SK-N-SH (cell line): Measurements from ENCODE around the gene RHEBL1. TPM values are rescaled to one million over a fixed set of nuclear protein-coding genes. Genes with fewer than 3 reads are reported as not detected.

Source experiments
- CTCF ChIA-PET: fragments of 300-600, 350-600 bp; formaldehyde crosslinking; extraction: SDS; loops from one replicate; lab custom pipeline; 2021; lab: Yijun Ruan, JAX
- POLR2A ChIA-PET: fragments of 350-600 bp; sonication (Branson Sonifier 250); formaldehyde crosslinking; extraction: SDS; loops from one replicate; lab custom pipeline; 2020; ENCODE audit warnings: antibody characterized with exemption, inconsistent platforms; lab: Yijun Ruan, JAX
- DNase-seq: peaks from one replicate; pipeline ENCODE4 v3.0.0; 2012
- H2AFZ ChIP-seq: fragments of 200-600 bp; sonication (generic); 2 replicates; pipeline ENCODE4 v1.8.1; 2016; ENCODE audit warnings: antibody characterized with exemption, mild to moderate bottlenecking, low read depth
- H3F3A ChIP-seq: fragments of 200-600 bp; sonication (generic); replicated peaks from 2 replicates; pipeline ENCODE3; 2016; ENCODE audit warnings: antibody characterized with exemption, mild to moderate bottlenecking; ENCODE audit not compliant: insufficient read depth
- H3K27ac ChIP-seq, 2 experiments: fragments of 200-500 bp in 1 of 2; fragments of 200-600 bp in 1 of 2; sonication (Bioruptor generic) in 1 of 2; sonication (generic), shearing (Covaris generic) in 1 of 2; 2 replicates each; pipeline versions ENCODE4 v1.5.1 to v1.6.1; 2014 to 2016; ENCODE audit warnings: low read depth in 2 of 2, inconsistent platforms in 1 of 2, low read length in 1 of 2, mild to moderate bottlenecking in 1 of 2, mixed read lengths in 1 of 2
- H3K27me3 ChIP-seq: fragments of 200-600 bp; sonication (generic), shearing (Covaris generic); 2 replicates; pipeline ENCODE4 v1.6.1; 2016; ENCODE audit warnings: mixed run types; ENCODE audit not compliant: insufficient read depth
- H3K36me3 ChIP-seq, 2 experiments: fragments of 200-500 bp in 1 of 2; fragments of 200-600 bp in 1 of 2; sonication (Bioruptor generic) in 1 of 2; sonication (generic) in 1 of 2; replicated peaks in 1 of 2; 2 replicates each; pipeline versions ENCODE3 to v1.5.1; 2014 to 2016; ENCODE audit warnings: low read length in 1 of 2, mild to moderate bottlenecking in 1 of 2; ENCODE audit not compliant: insufficient read depth in 2 of 2, control insufficient read depth in 1 of 2
- H3K4me1 ChIP-seq, 2 experiments: fragments of 200-500 bp in 1 of 2; fragments of 200-600 bp in 1 of 2; sonication (Bioruptor generic) in 1 of 2; sonication (generic), shearing (Covaris generic) in 1 of 2; 2 replicates each; pipeline versions ENCODE4 v1.5.1 to v1.6.1; 2014 to 2016; ENCODE audit warnings: low read depth in 1 of 2, low read length in 1 of 2, mixed run types in 1 of 2; ENCODE audit not compliant: insufficient read depth in 2 of 2, control insufficient read depth in 1 of 2
- H3K4me2 ChIP-seq: fragments of 200-600 bp; sonication (generic), shearing (Covaris generic); 2 replicates; pipeline ENCODE4 v1.6.1; 2017; ENCODE audit warnings: mixed run types
- H3K4me3 ChIP-seq, 2 experiments: fragments of 200-500 bp in 1 of 2; fragments of 200-600 bp in 1 of 2; sonication (Bioruptor generic) in 1 of 2; sonication (generic), shearing (Covaris generic) in 1 of 2; 2 replicates each; pipeline versions ENCODE4 v1.5.1 to v1.8.1; 2014 to 2016; ENCODE audit warnings: low read depth in 2 of 2, inconsistent platforms in 1 of 2, low read length in 1 of 2, mild to moderate bottlenecking in 1 of 2, mixed read lengths in 1 of 2, moderate library complexity in 1 of 2
- H3K79me2 ChIP-seq: fragments of 200-600 bp; sonication (generic); 2 replicates; pipeline ENCODE4 v1.8.1; 2017; ENCODE audit warnings: mild to moderate bottlenecking; ENCODE audit not compliant: insufficient read depth
- H3K9ac ChIP-seq: fragments of 200-600 bp; sonication (generic); 2 replicates; pipeline ENCODE4 v1.6.1; 2017; ENCODE audit warnings: mixed run types
- H3K9me2 ChIP-seq: fragments of 200-600 bp; sonication (generic); 2 replicates; pipeline ENCODE4 v1.6.1; 2017; ENCODE audit warnings: mixed run types
- H3K9me3 ChIP-seq: fragments of 200-600 bp; sonication (generic); 2 replicates; pipeline ENCODE4 v1.6.1; 2017; ENCODE audit warnings: mixed run types, mild to moderate bottlenecking, moderate library complexity
- H4K20me1 ChIP-seq: fragments of 200-600 bp; sonication (generic); 2 replicates; pipeline ENCODE4 v1.6.1; 2017; ENCODE audit warnings: mild to moderate bottlenecking, mixed run types; ENCODE audit not compliant: insufficient read depth
- CTCF ChIP-seq: fragments of 200-600 bp; sonication (generic); IDR thresholded peaks from 2 replicates; pipeline ENCODE4 v1.6.1; 2017; ENCODE audit warnings: antibody characterized with exemption, mild to moderate bottlenecking, moderate library complexity
- FOSL2 ChIP-seq: IDR thresholded peaks from 2 replicates; pipeline ENCODE4 v1.4.0; 2012; ENCODE audit warnings: low read depth, mild to moderate bottlenecking, moderate library complexity, borderline replicate concordance
- FOXJ3 ChIP-seq: sonication (generic); formaldehyde crosslinking; IDR thresholded peaks from 2 replicates; pipeline ENCODE4 v1.5.1; 2020; ENCODE audit warnings: mild to moderate bottlenecking, missing genetic modification reagents
- GABPA ChIP-seq: IDR thresholded peaks from 2 replicates; pipeline ENCODE4 v1.4.0; 2012; ENCODE audit warnings: low read depth, mild to moderate bottlenecking
- IRF3 ChIP-seq: fragments of 150-350 bp; IDR thresholded peaks from 2 replicates; pipeline ENCODE4 v1.6.1; 2016; ENCODE audit warnings: mild to moderate bottlenecking, low read depth, low read length
- MEF2A ChIP-seq: IDR thresholded peaks from 2 replicates; pipeline ENCODE4 v1.4.0; 2012; ENCODE audit warnings: low read depth, borderline replicate concordance
- PBX3 ChIP-seq: IDR thresholded peaks from 2 replicates; pipeline ENCODE4; 2012
- RFX5 ChIP-seq: IDR thresholded peaks from 2 replicates; pipeline ENCODE4 v1.6.1; 2012; ENCODE audit warnings: mild to moderate bottlenecking, improper control_type of control experiment, low read length
- RXRA ChIP-seq: IDR thresholded peaks from 2 replicates; pipeline ENCODE4 v1.4.0; 2012; ENCODE audit warnings: low read depth, mild to moderate bottlenecking, borderline replicate concordance
- SMC3 ChIP-seq: IDR thresholded peaks from 2 replicates; pipeline ENCODE4 v1.6.1; 2012; ENCODE audit warnings: low read depth, low read length, improper control_type of control experiment
- TCF12 ChIP-seq: IDR thresholded peaks from 2 replicates; pipeline ENCODE4 v1.4.0; 2012
- USF2 ChIP-seq: fragments of 150-350 bp; IDR thresholded peaks from 2 replicates; pipeline ENCODE4 v1.6.1; 2017; ENCODE audit warnings: antibody characterized with exemption, low read length, low read depth, borderline replicate concordance
- YY1 ChIP-seq: IDR thresholded peaks from 2 replicates; pipeline ENCODE4 v1.4.0; 2012; ENCODE audit warnings: low read depth, mild to moderate bottlenecking
- ZBTB33 ChIP-seq: IDR thresholded peaks from 2 replicates; pipeline ENCODE4 v1.4.0; 2012; ENCODE audit warnings: low read depth, borderline replicate concordance
- WGBS: methylation state at CpG from one replicate; pipeline ENCODE4 v1.1.6; 2017; ENCODE audit warnings: low lambda C conversion rate; 5-methylcytosine and 5-hydroxymethylcytosine counted together
- polyA plus RNA-seq, 3 experiments: library from polyadenylated mRNA; depleted of rRNA; stranded (reverse); fragments of >200 nt; gene quantifications; 2 replicates each; pipeline ENCODE4 v1.2.3, GENCODE V29; 2012

Gene RHEBL1
- polyA plus RNA-seq, 1 of the 3 experiments (the other 2 are of a cell fraction), result 2.2 TPM

GRCh38 chr12:49051777-49052438 lies 17.9 kb downstream of the RHEBL1 start (continued):
- no peak for TF ChIP-seq PBX3
- no peak for TF ChIP-seq TCF12
- no peak for TF ChIP-seq RXRA
- TF ChIP-seq MEF2A, result no peak

- H3K79me2 ChIP-seq, result peaks cover 43% of the 10 kb centered on the region
- POLR2A ChIA-PET, result no interaction called here
Measured at GRCh38 chr12:49051373-49051764, 18.4 kb downstream of the RHEBL1 start.

GRCh38 chr12:49050507-49051372 lies 19.0 kb downstream of the RHEBL1 start:
- Histone ChIP-seq H3K4me3 (no peak overlapping the region), H3K4me1 (peaks cover 4 to 10% of the 10 kb centered on the region in 2 experiments; a peak in 3 of 4 replicates), H3K9me2 (no peaks in the 10 kb centered on the region), H3K27me3 (no peaks in the 10 kb centered on the region), H2AFZ (no peak overlapping the region), H3K79me2 (peaks cover 37% of the 10 kb centered on the region), H4K20me1 (peaks cover 50% of the 10 kb centered on the region), H3K4me2 (peak overlapping the region; percentile 42; the same call in 1 of the 2 replicates), H3K36me3 (peaks cover 56 to 84% of the 10 kb centered on the region in 2 experiments), H3K9ac (no peak overlapping the region), H3F3A (peaks cover 4% of the 10 kb centered on the region), H3K27ac (no peak overlapping the region; a peak in 1 of 4 replicates), H3K9me3 (no peaks in the 10 kb centered on the region)
- CTCF ChIA-PET, result interaction anchor here (1.4 to 3.7 kb wide), 2 partner anchors 13 to 291 kb away, joined by 4 to 15 read pairs; no protein-coding TSS in a partner anchor
- no peak for DNase-seq
- POLR2A ChIA-PET, result no interaction called here
- WGBS, result 94% methylated on average over 10 of the region's 13 CpGs
- TF ChIP-seq GABPA (no peak), ZBTB33 (no peak), IRF3 (no peak), FOXJ3 (CRISPR knock-in tag) (no peak), PBX3 (no peak), YY1 (no peak), CTCF (no peak)

More at GRCh38 chr12:49051373-49051764, 18.4 kb downstream of the RHEBL1 start:
- peaks cover 56% of the 10 kb centered on the region for H4K20me1 ChIP-seq
- CTCF ChIA-PET, result interaction anchor here (3.7 kb wide), 1 partner anchor 13 kb away, joined by 15 read pairs; no protein-coding TSS in a partner anchor
- H3F3A ChIP-seq, result peaks cover 6% of the 10 kb centered on the region
- peaks cover 50 to 78% of the 10 kb centered on the region in 2 experiments for H3K36me3 ChIP-seq
- no peak overlapping the region for H3K27ac ChIP-seq
- H3K9me2 ChIP-seq, result no peaks in the 10 kb centered on the region
- peaks cover 8 to 14% of the 10 kb centered on the region in 2 experiments for H3K4me1 ChIP-seq
- no peaks in the 10 kb centered on the region for H3K9me3 ChIP-seq
- no peaks in the 10 kb centered on the region for H3K27me3 ChIP-seq
- H2AFZ ChIP-seq, result no peak overlapping the region
- TF ChIP-seq FOXJ3 (CRISPR knock-in tag) (no peak), RFX5 (no peak), SMC3 (no peak), USF2 (no peak), FOSL2 (no peak)
- H3K4me3 ChIP-seq, result no peak overlapping the region
- 98% methylated on average over 18 of the region's 18 CpGs for WGBS
- DNase-seq, result no peak
- H3K9ac ChIP-seq, result no peak overlapping the region
- no peak overlapping the region for H3K4me2 ChIP-seq
